GM18861 (cell line): ENCODE data around the gene CEP95.

Source experiments
- ATAC-seq: cut with Tn5 transposase; IDR thresholded peaks from one replicate; pipeline ENCODE4 v1.9.1; 2021; ENCODE audit not compliant: unreplicated experiment

The CEP95 gene

GRCh38 chr17:64496348-64496785 is 10.4 kb upstream of the CEP95 start:
- ATAC-seq, result no peak

GRCh38 chr17:64496786-64497564 is 9.8 kb upstream of the CEP95 start, which contains the start of gene POLG2:
POLG2 (minus strand) TSS chr17:64497054; CDS start chr17:64496968, 86 bp downstream.
- peak; percentile 57 for ATAC-seq

GRCh38 chr17:64497565-64498035 is 9.2 kb upstream of the CEP95 start:
- ATAC-seq, result peak; percentile 6

- no peak for ATAC-seq
These were observed 8.2 kb upstream of the CEP95 start for GRCh38 chr17:64498308-64499203.

GRCh38 chr17:64499805-64500486 is 6.8 kb upstream of the CEP95 start:
- no peak for ATAC-seq

- ATAC-seq, result no peak
These were observed 6.3 kb upstream of the CEP95 start for GRCh38 chr17:64500487-64500859.

- no peak for ATAC-seq
These were observed 5.7 kb upstream of the CEP95 start for GRCh38 chr17:64500862-64501765.

- ATAC-seq, result no peak
These were observed 4.8 kb upstream of the CEP95 start for GRCh38 chr17:64502021-64502420.

GRCh38 chr17:64502809-64503208 is 4.0 kb upstream of the CEP95 start:
- ATAC-seq, result no peak

GRCh38 chr17:64503341-64503740 is 3.4 kb upstream of the CEP95 start:
- no peak for ATAC-seq

- ATAC-seq, result no peak
These were observed 2.7 kb upstream of the CEP95 start for GRCh38 chr17:64503821-64504768.

GRCh38 chr17:64504769-64505339 is 1.9 kb upstream of the CEP95 start:
- no peak for ATAC-seq

GRCh38 chr17:64505340-64506200 is 1.2 kb upstream of the CEP95 start:
- ATAC-seq, result peak; percentile 22

- ATAC-seq, result peak; percentile 55
These were observed 589 bp upstream of the CEP95 start, which contains the start of gene DDX5 for GRCh38 chr17:64506201-64506575. DDX5 (minus strand) TSS chr17:64506289; CDS start chr17:64506119, 170 bp downstream.

- ATAC-seq, result peak; percentile 19
These were observed 621 bp downstream of the CEP95 start for GRCh38 chr17:64507413-64507782.

GRCh38 chr17:64508683-64509082 is 1.9 kb downstream of the CEP95 start:
- no peak for ATAC-seq

- no peak for ATAC-seq
These were observed 2.4 kb downstream of the CEP95 start for GRCh38 chr17:64509179-64509578.

- no peak for ATAC-seq
These were observed 8.6 kb downstream of the CEP95 start for GRCh38 chr17:64515419-64515818.
